Panc1 (cell line): ENCODE results near the gene ROR1. TPM values are rescaled to one million over a fixed set of nuclear protein-coding genes. Genes with fewer than 3 reads are reported as not detected.

Experiments used
- ATAC-seq: fragments of 200-7000 bp; cut with Tn5 transposase; 2 replicates; pipeline ENCODE4 v1.9.1; 2020; ENCODE audit warnings: mild to moderate bottlenecking, moderate library complexity
- BruUV-seq: library from RNA; stranded (reverse); fragments of 400-500 nt; replicated peaks from 2 replicates; lab custom pipeline; 2021; lab: Mats Ljungman, UMichigan
- CTCF ChIA-PET: fragments of 300-600 bp; sonication (Branson Sonifier 250); formaldehyde crosslinking; loops from one replicate; lab custom pipeline; 2022; ENCODE audit warnings: antibody characterized with exemption; lab: Charles Lee
- POLR2A ChIA-PET: fragments of 300-600 bp; sonication (Branson Sonifier 250); formaldehyde crosslinking; loops from one replicate; lab custom pipeline; 2022; ENCODE audit warnings: antibody characterized with exemption; lab: Charles Lee
- DNase-seq: peaks from one replicate; pipeline ENCODE4 v3.0.0-alpha.2; 2010; ENCODE audit warnings: low read depth, low spot score
- H3K27ac ChIP-seq: 2 replicates; pipeline ENCODE4 v1.5.1; 2011; ENCODE audit warnings: mild to moderate bottlenecking, low read length, inconsistent platforms
- H3K27me3 ChIP-seq: fragments of 200-500 bp; sonication (Bioruptor generic); 2 replicates; pipeline ENCODE4 v1.6.0; 2014; ENCODE audit warnings: low read length, inconsistent platforms; ENCODE audit not compliant: control insufficient read depth, insufficient read depth
- H3K36me3 ChIP-seq: fragments of 200-500 bp; sonication (Bioruptor generic); 2 replicates; pipeline ENCODE4 v1.5.1; 2014; ENCODE audit warnings: inconsistent platforms, mild to moderate bottlenecking, low read length, moderate library complexity; ENCODE audit not compliant: control insufficient read depth, insufficient read depth
- H3K4me1 ChIP-seq: 2 replicates; pipeline ENCODE4 v1.5.1; 2011; ENCODE audit warnings: inconsistent platforms, mild to moderate bottlenecking, low read length, moderate library complexity; ENCODE audit not compliant: control insufficient read depth, insufficient read depth
- H3K4me3 ChIP-seq, 2 experiments: 2 replicates each; pipeline ENCODE4 v1.5.1; 2011 to 2012; ENCODE audit warnings: low read depth in 2 of 2, low read length in 2 of 2, mild to moderate bottlenecking in 2 of 2, inconsistent platforms in 1 of 2, moderate library complexity in 1 of 2
- H3K9me3 ChIP-seq: fragments of 200-500 bp; sonication (Bioruptor generic); 2 replicates; pipeline ENCODE4 v1.5.1; 2014; ENCODE audit warnings: low read depth, mild to moderate bottlenecking, inconsistent platforms, low read length, moderate library complexity; ENCODE audit not compliant: control insufficient read depth, insufficient read depth
- CTCF ChIP-seq: fragments of 450-650 bp; IDR thresholded peaks from 2 replicates; pipeline ENCODE4 v1.5.1; 2017; ENCODE audit warnings: mild to moderate bottlenecking
- POLR2AphosphoS5 ChIP-seq: IDR thresholded peaks from 2 replicates; pipeline ENCODE4 v1.6.1; 2012; ENCODE audit warnings: mild to moderate bottlenecking, low read depth, low read length, moderate library complexity
- REST ChIP-seq, 2 experiments: IDR thresholded peaks; 2 replicates each; pipeline ENCODE4 v1.6.1; 2011 to 2012; ENCODE audit warnings: low read depth in 2 of 2, control low read depth in 1 of 2, low read length in 1 of 2, mild to moderate bottlenecking in 1 of 2, moderate library complexity in 1 of 2; ENCODE audit not compliant: insufficient read depth in 1 of 2
- SIN3A ChIP-seq: IDR thresholded peaks from 2 replicates; pipeline ENCODE4 v1.6.1; 2012; ENCODE audit warnings: low read depth, mild to moderate bottlenecking, low read length, moderate library complexity, borderline replicate concordance; ENCODE audit not compliant: insufficient read depth
- TCF7L2 ChIP-seq: IDR thresholded peaks from 2 replicates; pipeline ENCODE4 v1.6.1; 2011; ENCODE audit warnings: mild to moderate bottlenecking, low read depth, low read length, inconsistent platforms
- in situ Hi-C: cut with HindIII; loops from 2 replicates; pipeline ENCODE4 v1.10.0; 2016; ENCODE audit warnings: low sequenced_read_pairs, low pct_unique_long_range_greater_than_20kb
- intact Hi-C: fragments of 100-400 bp; cut with micrococcal nuclease; formaldehyde crosslinking; loops from one replicate; pipeline ENCODE4 v1.10.0; 2022; ENCODE audit not compliant: unreplicated experiment
- total RNA-seq: library from RNA; stranded (reverse); gene quantifications from one replicate; pipeline ENCODE4 v1.2.1, GENCODE V29; 2021; ENCODE audit not compliant: unreplicated experiment

Gene ROR1
- total RNA-seq, 1 experiment from 2014 or later: 19.3 TPM

DNA sequence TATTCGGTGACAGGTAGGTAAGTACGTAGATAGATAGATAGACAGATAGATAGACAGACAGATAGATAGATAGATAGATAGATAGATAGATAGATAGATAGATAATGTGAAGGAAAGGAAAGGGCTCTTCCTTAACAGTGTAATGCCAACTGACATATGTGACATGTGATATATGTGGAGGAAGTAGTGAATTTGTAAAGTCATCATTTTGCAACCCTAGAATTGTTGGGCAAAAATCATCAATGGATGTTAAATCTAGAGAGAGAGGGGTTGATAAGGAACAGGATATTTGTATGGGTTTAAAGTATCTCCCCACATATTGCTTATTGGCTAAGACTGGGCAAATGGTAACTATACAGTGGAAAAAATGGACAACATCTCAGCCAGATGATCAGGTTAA, 166.6 kb downstream of the ROR1 start:
- POLR2A ChIA-PET: no interaction called here
- in situ Hi-C loops (no loop called here), intact Hi-C loops (no loop called here)
- H3K27me3 ChIP-seq: no peaks in the 10 kb centered on the region
- H3K9me3 ChIP-seq: no peaks in the 10 kb centered on the region
- no peaks in the 10 kb centered on the region for H3K36me3 ChIP-seq
- no TSS peak for BruUV-seq
- H3K4me3 ChIP-seq: no peak overlapping the region
- TF ChIP-seq SIN3A (no peak), CTCF (no peak), POLR2AphosphoS5 (no peak), TCF7L2 (no peak), REST (IDR thresholded peaks at IDR 0.05; ENCODE audit: insufficient read depth in 1 of 2, low read depth in 2 of 2, low read length in 1 of 2) (no peak)
- no peak overlapping the region for H3K27ac ChIP-seq
- ATAC-seq (no peak), DNase-seq (no peak)
- CTCF ChIA-PET: no interaction called here
- peaks cover 7% of the 10 kb centered on the region; the same call in 1 of the 2 replicates for H3K4me1 ChIP-seq

DNA sequence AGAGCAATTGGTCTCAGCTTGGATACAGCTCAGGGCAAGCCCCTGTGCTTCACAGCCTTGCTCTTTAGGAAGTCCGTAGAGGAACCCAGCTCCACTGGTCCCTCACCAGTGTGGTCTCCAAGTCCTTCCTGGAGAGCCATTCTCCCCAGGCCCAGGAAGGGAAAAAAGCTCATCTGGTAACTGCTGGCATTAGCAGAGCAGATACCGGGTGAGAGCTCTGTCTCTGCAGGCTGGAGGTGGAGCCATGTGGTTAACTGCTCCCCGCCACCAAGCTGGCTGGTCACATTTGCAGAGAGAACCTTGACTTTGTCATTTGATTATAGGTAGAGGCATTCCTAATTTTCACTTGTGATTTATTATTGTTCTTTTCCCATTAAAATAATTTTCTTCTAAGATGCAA, 169.6 kb downstream of the ROR1 start:
- in situ Hi-C loops (no loop called here), intact Hi-C loops (no loop called here)
- BruUV-seq: no TSS peak
- Histone ChIP-seq H3K4me1 (no peaks in the 10 kb centered on the region; the same call in 1 of the 2 replicates), H3K36me3 (no peaks in the 10 kb centered on the region), H3K27me3 (no peaks in the 10 kb centered on the region), H3K9me3 (no peaks in the 10 kb centered on the region), H3K27ac (no peak overlapping the region), H3K4me3 (no peak overlapping the region)
- DNase-seq (no peak), ATAC-seq (no peak)
- ChIA-PET CTCF (interaction anchor here (0.6 kb wide), 1 partner anchor 194 kb away, joined by 4 read pairs; no protein-coding TSS in a partner anchor), POLR2A (no interaction called here)
- TF ChIP-seq SIN3A (no peak), CTCF (no peak), TCF7L2 (no peak), POLR2AphosphoS5 (no peak), REST (IDR thresholded peaks at IDR 0.05; ENCODE audit: insufficient read depth in 1 of 2, low read depth in 2 of 2, low read length in 1 of 2) (no peak)
